GM19452 (cell line): ENCODE measurements around the gene HLCS.
"Not testable (repeated sequence)": the region's sequence is repeated elsewhere in the genome, so short reads cannot be mapped to it uniquely, and the experiment has no call there.

ENCODE experiments used
- ATAC-seq: cut with Tn5 transposase; IDR thresholded peaks from one replicate; pipeline ENCODE4 v1.9.1; 2021; ENCODE audit not compliant: unreplicated experiment

The HLCS gene

DNA sequence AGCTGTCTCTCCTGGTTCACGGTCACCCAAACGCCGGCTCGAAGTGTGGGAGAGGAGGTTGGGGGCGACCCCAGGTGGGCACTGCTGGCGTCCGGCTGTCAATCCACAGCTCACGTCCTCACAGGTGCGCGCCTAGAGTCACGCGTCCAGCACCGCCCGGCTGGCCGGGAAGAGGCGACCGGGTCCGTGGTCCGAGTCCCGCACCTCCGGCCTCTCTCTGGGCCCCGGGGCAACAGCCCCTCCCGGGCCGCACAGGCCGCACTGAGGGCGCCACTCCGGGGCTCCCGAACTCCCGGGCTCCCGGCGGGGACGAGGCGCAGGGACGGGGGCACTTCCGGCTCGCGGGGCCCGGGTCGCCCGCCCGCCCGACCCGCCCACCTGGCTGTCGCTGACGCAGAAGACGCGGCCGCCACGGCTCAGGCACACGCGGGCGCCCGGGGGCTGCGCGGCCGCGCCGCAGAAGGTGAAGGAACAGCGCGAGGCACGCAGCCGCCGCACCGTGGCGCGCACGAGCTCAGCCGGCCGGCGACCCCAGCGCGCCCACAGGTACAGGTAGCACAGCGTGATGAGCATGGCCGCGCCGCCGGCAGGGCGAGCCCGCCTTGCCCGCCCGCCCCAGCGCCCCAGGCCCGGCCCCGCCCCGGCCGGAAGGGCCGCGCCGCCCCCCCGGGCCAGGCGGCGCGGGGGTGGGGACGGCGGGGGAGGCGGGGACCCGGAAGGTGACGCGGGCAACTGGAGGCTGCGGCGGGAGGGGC lies at the start of gene HLCS:
Gene HLCS, minus strand, starts transcription at position 604 of the 755 bp plus-strand sequence. Its CDS starts 31 bp downstream, at position 573.
- ATAC-seq, result peak; percentile 78

DNA sequence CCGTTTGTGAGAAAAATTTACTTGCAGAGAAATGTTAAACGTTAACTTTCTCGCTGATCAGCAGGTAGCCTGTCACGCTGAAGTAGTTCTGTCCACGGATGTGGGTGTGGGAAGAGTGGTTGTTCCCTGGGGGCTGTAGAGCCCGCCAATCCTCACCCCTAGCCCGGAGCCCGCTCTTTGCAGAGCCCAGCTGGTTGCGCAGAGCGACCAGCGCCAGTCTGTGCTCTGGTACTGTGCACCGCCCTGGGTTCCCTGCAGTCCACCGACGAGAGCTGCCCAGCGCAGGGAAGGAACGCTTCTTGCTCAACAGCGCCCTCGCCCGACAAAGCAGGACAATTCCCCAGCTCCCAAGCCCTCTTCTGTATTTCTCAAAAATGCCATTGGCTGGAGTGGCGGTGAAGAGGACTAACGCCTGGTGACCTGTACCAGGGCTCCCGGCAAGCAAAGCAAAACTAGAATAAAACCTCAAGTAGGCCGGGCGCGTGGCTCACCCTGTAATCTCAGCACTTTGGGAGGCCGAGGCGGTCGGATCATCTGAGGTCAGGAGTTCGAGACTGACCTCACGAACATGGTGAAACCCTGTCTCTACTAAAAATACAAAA lies 43.4 kb upstream of the HLCS start:
- peak; percentile 95 for ATAC-seq

DNA sequence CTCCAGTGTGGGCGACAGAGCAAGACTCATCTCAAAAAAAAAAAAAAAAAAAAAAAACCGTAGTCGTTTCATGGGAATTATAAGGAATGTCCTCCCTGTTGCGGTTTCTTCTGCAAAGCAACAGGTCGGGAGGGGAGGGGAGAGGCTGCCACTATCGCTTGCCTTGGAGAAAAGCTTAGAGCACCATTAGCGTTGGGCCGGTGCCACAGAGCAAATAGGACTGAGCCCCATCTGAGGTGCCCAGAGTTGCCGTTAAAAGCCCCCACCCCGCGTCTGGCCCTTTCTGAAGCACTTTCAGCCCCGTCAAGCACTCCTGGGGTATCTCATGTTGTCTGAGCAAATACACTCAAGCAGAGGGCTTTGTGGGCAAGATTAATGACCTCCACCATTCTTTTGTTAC lies 42.3 kb upstream of the HLCS start:
- no peak for ATAC-seq

DNA sequence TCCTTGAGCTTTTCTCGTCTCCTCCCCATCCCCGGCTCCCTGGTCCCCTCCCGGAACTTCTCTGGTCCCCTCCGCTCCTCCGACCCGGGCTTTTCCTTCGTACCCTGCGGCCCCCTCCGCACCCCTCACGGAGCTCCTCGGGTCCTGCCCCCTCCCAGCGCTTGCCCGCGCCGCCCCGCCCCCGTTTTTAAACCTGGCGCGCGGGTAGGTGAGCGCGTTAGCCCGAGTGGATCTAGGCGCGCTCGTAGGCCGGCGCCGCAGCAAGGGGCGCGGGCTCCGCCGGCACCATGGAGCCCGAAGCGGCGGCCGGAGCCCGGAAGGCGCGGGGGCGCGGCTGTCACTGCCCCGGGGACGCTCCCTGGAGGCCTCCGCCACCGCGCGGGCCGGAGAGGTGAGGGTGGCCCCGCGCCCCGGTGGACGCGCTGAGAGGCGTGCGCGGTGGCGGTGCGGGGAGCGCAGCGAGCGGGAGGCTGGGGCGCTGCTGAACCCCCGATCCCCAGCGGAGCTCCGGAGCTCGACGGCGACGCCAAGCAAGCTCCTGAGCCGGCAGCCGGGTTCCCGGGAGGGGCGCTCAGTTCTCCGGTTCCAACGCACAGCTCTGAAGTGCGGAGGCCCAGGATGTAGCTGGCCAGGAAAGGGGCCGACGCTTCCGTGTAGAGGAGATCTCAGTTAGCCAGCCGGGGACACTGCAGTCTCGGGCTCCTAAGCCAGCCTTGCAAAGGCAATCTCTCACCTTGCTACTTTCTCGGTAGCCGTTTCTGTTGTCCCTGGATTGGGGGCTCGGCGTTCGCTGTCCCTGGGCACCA lies 40.2 kb upstream of the HLCS start, which contains the start of gene RIPPLY3:
Gene RIPPLY3, plus strand, starts transcription at position 217 of the 806 bp plus-strand sequence. Its CDS starts 71 bp downstream, at position 288.
- no peak for ATAC-seq

DNA sequence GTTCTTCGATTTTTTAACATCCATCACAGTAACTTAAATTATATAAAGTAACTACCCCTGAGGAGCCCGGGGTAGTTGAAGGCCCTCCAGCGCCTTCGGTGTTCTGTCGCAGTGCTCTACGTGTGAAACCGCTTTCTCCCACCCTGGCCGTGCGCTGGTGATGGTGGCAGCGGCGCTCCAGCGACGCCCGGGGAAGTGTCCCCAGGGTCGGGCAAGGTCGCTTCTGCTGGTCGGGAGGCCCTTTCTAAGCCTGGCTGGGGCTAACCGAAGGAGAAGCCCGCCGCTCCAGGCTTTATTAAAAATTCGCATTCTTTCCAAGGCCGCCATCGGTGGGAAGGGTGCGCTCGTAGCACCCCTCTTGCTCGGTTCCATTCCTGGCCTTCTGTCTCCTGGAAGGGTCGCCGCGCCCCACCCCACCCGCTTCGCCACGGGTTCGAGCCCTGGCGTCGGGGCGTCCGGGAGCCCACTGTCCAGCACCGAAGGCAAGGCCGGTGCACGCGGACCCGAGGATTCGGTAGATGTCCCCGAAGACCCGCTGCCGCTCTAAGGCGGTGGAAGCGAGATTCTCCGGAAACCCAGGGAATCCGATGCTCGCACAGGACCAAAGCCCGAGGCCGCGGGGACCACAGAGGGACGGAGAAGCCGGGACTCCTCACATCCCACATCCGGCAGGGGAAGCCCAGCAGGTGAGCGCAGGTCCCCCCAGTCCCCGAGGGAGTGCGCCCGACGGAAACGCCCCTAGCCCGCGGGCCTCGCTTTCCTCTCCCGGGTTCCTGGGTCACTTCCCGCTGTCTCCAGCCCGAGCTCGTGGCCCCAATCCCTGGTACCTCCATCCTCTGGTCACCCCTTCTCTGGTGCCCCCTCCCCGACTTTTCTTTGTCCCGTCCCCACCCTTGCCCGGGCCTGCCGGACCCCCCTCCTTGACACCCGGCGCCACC lies 39.3 kb upstream of the HLCS start:
- ATAC-seq, result no peak

DNA sequence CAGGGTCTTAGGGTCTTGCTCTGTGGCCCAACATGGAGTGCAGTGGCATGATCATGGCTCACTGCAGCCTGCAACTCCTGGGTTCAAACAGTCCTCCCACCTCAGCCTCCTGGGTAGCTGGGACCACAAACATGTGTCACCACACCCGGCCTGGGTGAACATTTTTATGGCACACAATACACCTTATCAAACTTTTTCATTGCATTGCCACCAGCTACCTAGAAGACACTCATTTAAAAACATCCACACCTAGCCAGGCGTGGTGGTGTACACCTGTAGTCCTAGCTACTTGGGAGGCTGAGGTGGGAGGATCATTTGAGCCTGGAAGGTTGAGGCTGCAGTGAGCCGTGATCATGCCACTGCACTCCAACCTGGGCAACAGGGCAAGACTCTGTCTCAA lies 37.4 kb upstream of the HLCS start:
- ATAC-seq, result not testable (repeated sequence)

DNA sequence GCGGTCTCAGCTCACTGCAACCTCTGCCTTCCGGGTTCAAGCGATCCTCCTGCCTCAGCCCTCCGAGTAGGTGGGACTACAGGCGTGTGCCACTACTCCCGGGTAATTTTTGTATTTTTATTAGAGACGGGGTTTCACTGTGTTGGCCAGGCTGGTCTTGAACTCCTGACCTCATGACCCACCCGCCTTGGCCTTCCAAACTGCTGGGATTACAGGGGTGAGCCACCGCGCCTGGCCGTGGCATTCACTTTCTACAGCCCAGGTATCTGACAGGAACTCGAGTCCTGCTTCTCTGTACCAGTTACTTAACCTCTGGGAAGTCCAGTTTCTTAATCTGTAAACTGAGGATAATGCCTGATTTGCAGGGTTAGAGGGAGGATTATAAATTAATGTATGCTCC lies 36.4 kb upstream of the HLCS start:
- ATAC-seq, result not testable (repeated sequence)

DNA sequence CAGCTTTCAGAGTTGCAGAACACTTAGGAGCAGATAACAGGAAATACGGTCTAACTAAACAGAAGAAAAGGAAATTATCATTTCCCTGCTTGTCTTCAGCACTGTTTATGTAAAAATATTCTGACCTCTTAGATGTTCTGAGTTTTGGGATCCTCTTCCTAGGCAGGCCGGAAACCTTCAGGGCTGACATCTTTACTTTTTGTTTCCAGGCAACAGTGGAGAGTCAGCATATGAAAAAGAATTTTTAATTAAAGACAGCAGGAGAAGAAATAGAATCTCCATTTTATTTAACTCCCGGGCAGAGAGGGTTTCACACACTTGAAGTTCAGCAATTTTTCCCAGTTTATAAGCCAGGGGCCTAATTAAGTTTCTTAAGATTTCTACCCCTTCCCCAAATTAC lies 35.0 kb upstream of the HLCS start:
- no peak for ATAC-seq

DNA sequence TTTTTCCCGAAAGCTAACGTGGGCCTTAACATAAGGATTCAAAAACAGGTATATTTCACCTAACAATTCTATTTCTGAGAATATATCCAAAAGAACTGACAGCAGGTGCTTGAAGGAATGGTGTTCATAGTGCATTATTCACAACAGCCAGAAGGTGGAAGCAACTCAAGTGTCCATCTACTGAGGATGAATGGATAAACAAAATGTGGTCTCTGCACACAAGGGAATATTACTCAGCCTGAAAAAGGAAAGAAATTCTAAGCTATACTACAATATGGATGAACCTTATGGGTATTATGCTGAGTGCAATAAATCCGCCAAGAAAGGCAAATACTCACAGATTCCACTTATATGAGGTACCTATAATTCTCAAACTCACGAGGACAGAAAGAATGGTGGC lies 33.9 kb upstream of the HLCS start:
- ATAC-seq, result no peak

DNA sequence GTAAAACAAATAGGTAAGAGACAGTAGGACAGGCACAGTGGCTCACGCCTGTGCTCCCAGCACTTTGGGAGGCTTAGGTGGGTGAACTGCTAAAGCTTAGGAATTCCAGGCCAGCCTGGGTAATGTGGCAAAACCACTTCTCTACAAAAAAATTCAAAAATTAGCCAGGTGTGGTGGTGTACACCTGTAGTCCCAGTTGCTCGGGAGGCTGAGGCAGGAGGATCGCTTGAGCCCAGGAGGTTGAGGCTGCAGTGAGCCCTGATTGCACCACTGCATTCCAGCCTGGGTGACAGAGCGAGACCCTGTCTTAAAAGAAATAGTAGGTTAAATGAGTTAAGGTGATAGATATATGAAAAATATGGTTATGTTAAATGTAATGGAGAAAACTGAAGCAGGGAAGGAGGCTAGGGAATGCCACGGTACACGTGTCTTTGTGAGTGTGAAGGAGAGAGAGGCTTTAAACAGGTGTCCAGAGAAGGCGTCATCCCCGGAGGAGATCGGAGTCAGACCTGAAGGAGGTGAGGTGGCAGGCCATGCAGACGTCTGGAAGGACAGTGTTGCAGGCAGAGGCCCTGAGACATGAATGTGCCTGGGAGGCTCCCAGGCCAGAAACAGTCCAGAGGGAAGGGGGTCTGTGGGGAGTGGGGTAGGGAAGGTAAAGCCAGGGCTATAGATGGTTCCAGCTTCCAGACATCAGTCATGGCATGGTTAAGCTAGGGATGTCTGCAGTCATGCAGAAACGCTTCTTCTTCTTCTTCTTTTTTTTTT lies 32.8 kb upstream of the HLCS start:
- ATAC-seq, result no peak

DNA sequence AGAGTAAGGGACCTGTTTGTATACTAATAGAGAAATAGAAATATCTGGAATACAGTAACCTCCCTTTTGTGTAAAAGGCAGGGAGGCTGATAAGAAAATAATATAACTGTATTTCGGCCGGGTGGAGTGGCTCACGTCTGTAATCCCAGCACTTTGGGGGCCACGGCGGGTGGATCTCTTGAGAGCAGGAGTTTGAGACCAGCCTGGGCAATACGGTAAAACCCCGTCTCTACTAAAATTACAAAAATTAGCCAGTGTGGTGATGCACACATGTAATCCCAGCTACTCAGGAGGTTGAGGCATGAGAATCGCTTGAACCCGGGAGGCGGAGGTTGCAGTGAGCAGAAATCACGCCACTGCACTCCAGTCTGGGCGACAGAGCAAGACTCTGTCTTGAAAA lies 28.8 kb upstream of the HLCS start:
- ATAC-seq, result not testable (repeated sequence)

DNA sequence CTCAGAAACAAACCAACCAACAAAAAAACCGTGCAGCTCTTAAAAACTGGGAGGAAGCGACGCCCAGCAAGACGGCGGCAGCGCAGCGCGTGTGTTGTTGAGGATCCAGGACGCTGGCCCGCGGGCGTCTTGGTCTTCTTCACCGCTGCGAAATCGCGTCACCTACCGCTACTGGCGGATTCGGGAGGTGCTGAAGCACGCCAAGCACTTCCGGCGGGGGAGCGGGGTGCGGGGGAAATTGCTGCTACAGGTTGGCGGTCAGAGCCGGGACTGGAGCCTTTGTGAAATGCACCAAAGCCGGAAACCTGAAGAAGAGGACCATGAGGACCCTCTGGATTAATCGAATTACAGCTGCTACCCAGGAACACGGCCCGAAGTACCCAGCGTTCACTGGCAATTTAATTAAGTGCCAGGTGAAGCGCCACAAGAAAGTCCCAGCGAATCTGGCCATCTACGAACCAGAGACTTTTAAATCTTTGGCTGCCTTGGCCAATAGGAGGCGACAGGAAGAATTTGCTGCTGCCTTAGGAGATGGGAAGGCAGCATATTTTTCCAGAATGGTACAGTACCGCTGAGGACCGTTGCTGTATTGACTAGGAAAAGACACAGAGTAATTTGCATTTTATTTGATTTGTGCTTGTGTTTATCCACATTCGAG lies 28.2 kb upstream of the HLCS start:
- ATAC-seq, result no peak

DNA sequence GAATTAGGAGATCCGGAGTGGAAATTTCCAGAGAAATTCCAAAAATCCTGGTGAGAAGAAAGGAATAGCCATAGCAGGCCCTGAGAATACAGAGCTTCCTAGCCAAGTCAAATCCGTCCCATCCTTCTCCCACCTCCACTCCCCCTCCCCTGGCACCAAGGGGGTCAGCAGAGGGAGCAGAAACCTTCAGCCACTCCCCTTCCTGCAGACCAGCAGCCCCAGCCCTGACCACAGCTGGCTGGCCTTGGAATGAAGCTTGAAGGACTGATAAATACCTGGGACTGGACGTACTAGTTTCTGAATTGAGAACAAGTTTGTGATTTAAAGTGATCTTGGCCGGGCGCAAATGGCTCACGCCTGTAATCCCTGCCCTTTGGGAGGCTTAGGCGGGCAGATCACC lies 26.2 kb upstream of the HLCS start:
- ATAC-seq, result no peak

DNA sequence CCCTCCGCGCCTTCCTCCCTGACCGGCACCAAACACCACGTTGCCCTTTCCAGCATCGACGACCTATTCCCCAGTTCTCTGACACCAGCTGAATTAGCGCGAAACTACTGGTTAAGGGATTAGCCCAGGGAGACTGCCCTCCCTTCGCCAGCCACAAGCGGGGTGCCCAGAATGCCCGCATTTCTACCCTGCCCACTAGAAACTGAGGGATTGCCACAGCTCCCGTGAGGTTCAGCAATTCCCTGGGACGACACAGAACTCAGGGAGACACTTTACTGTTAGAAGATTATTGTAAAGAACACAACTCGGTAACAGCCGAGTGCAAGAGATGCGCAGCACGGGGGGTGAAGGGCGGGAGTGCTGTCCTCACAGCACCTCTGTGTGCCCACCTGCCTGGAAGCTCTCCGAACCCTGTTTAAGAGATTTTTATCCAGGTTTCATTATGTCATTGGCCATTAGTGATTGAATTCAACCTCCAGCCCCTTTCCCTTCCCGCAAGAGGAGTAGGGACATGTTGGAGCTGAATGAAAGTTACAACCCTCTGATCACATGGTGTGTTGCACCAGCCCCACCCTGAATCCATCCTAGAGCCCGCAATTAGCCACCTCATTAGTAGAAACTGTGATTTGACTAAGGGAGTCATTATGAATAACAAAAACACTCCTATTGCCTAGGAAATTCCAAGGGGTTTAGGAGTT lies 24.2 kb upstream of the HLCS start:
- ATAC-seq, result no peak

DNA sequence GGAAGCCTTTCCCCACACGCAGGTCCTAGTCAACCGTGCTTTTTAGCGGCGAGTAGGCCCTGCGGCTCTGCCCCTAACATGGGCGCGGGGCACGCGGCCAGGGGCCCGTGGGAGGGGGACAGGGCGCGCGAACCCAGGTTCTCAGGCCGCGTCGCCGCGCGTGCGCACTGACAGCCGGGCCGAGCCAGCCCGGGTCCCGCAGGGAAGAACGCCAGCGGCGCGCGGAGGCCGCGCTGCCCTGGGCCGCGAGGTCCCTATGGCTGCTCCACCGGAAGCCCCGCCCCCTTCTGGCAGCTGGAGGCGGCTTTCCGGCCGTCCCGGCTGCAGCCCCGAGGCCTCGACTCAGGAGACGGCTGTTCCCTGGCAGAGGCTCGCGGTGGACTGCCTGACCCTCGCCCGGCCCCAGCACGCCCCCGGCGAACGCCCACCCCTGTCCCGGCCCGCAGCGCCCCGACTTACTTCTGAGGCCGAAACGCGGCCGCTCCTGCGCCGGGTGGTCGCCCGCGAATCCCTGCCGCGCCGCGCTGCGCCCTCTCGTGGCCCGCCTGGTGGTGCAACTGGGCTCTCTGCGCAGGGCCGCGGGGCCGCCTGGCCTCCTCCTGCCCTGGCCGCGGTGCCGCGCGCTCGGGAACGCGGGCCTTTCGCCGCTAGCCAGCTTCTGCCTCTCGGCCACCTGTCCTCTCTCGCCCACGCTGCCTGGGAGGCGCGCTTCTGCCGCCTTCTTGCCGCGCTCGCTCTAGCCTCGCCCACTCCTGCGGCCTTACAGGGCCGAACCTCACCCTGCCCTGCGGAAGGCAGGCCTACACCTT lies 23.4 kb upstream of the HLCS start:
- peak; percentile 90 for ATAC-seq

DNA sequence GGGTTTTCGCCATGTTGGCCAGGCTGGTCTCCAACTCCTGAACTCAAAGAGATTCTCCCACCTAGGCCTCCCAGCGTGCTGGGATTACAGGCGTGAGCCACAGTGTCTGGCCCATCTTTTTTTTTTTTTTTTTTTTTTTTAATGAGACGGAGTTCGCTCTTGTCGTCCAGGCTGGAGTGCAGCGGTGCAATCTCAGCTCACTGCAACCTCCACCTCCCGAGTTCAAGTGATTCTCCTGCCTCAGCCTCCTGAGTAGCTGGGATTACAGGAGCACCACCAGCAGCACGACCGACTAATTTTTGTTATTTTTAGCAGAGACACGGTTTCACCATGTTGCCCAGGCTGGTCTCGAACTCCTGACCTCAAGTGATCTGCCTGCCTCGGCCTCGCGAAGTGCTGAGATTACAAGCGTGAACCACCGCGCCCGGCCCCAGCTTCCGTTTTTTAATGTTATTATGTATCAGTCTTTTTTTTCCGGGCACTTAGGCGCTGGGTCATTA lies 22.8 kb upstream of the HLCS start:
- ATAC-seq, result not testable (repeated sequence)

DNA sequence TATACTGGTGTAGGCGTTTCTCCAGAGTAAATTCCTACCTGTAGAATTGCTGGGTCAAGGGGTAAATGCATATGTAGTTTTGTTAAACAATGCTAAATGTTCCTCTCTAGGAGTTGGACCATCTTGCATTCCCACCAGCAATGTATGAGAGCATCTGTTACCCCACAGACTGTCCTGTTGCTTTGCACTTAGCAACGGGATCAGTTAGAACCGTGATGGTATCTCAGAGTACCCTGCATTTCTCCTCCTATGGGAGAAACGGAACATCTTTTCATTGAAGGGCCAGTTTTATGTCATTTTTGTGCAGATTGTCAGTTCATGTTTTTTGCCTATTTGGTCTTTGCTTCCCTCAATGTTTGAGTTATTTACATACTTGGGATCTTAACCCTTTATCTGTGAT lies 22.1 kb upstream of the HLCS start:
- ATAC-seq, result no peak

DNA sequence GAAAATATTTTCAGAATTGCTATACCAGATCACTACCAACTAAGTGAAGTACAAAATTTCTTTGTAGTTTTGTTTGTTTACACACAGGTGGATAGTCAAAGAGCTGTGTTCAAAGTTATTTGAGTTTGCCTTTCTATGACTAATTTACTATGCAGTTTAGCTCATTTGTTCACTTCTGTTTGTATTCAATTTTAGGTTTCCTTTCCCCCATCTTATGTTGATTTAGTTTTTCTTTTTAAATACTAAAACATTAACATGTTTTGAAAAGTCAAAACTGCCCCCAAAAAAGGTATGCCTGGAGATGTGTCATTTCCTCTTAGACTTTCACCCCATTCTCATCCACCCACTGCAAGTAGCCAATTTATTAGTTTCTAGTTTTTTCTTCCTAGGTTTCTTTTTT lies 21.4 kb upstream of the HLCS start:
- no peak for ATAC-seq
